ENCODE data around the gene COL6A1.

Gene COL6A1

DNA sequence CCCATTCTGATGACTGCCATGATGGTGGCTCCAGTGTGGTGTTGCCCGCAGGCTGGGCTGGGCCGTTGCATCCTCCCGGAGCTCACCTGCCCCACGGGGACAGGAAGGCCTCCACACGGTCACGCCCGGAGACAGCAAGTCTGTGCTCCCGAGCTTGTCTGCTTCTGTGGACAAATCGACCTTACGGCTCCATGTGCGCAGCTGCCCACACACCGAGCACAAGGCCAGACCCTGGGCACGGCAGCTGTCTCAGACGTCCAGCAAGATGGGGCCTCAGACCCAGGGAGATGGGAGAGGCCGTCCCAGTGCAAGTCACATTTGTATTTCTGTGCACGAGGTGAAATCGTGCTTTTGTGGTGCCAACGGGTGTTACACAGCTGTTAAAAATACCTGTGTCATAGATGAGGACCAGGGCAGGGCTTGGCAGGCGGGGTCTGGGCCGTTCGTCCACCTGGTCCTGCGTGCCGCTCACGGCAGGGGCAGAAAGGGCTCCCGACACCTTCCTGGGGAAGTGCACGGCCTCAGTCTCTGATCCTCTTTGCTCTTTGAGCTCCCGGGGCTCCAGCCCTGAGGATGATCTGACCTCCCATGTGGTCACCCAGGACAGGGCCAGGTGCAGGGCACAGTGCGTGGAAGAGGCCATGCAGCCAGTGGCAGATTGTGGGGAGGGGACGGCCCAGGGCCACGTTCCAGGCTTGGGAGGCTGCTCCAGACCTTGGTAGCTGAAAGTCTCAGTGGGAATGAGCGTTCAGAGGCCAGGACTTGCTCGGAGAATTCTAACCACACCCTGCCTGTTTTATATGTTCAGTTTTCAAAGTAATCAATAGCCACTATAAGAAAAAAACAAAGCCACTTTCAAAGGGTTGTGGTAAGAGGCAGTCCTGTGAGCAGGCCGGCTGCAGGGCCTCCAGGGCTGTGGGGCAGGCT lies 13.5 kb downstream of the COL6A1 start:
- no peak overlapping the region for H3K4me3 ChIP-seq (ENCODE audit: control insufficient read depth, low read depth, low read length)
- DNase-seq (ENCODE audit: low read depth), result no peak
- TF ChIP-seq, protein P1, sequence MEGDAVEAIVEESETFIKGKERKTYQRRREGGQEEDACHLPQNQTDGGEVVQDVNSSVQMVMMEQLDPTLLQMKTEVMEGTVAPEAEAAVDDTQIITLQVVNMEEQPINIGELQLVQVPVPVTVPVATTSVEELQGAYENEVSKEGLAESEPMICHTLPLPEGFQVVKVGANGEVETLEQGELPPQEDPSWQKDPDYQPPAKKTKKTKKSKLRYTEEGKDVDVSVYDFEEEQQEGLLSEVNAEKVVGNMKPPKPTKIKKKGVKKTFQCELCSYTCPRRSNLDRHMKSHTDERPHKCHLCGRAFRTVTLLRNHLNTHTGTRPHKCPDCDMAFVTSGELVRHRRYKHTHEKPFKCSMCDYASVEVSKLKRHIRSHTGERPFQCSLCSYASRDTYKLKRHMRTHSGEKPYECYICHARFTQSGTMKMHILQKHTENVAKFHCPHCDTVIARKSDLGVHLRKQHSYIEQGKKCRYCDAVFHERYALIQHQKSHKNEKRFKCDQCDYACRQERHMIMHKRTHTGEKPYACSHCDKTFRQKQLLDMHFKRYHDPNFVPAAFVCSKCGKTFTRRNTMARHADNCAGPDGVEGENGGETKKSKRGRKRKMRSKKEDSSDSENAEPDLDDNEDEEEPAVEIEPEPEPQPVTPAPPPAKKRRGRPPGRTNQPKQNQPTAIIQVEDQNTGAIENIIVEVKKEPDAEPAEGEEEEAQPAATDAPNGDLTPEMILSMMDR (conservative IDR thresholded peaks at IDR 0.05; ENCODE audit: control insufficient read depth, insufficient read depth, low read depth, low read length), result no peak

DNA sequence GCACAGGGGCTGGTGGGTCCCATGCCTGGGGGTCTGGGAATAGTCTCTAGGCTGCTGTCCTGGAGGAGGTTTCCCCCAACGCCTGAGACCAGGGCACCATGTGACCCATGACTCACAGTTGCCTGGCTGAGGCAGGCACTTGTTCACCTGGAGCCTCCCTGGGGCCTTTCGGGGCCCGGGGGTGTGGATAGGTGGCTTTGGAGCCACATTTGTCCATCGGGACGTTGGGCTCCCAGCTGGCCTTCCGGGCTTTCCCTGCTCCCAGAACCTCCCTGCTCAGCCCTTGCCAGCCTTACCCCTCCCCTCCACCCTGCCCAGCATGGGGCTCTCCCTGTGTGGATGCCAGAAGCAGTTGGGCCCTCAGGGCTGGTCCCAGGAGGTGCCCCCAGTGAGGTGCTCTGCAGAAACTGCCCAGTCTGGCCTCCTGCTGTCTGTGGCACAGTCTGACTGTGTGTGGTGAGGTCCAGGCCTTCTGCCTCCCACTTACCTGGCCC lies 14.2 kb downstream of the COL6A1 start:
- H3K4me3 ChIP-seq (ENCODE audit: control insufficient read depth, low read depth, low read length), result no peak overlapping the region
- DNase-seq (ENCODE audit: low read depth), result peak; percentile 59
- TF ChIP-seq, protein P1 (conservative IDR thresholded peaks at IDR 0.05; ENCODE audit: control insufficient read depth, insufficient read depth, low read depth, low read length), result no peak

DNA sequence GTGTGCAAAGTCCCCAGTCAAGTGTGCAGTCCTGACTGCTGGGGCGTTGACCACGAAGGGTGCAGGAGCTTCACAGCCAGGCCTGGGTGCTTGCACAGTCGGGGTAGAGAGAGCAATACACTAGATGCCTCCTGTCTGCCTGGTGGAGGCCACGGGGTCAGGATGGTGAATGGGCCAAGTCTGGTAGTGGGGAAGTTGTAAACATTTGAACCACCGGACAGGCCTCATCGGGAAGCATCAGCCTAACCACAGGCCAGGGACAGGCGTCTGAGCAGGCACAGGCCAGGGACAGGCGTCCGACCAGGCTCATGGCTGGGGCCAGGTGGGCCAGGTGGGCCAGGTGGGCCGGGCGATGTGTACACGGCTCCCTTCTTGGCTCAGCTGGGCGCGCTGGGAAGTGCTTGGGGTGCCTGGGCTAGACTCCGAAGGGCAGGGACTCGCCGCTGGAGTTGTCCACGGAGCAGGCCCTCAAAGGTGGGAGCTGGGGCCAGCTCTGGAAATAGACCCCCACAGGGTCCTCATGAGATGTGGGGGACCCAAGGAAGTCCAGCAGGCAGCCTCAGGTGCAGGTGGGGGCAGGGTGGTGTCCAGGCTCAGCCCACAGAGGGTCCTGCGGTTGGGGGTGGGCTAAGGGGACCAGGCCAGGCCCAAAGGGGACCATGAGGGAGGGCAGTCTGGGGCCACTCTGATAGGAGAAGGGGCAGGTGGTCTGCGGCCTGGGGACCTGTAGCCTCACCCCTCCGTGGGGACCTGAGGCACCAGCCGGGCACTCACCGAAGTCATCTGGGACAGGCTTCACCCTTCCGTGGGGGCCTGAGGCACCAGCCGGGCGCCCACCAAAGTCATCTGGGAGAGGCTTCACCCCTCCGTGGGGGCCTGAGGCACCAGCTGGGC lies 15.0 kb downstream of the COL6A1 start:
- no peak overlapping the region for H3K4me3 ChIP-seq (ENCODE audit: control insufficient read depth, low read depth, low read length)
- TF ChIP-seq, protein P1 (conservative IDR thresholded peaks at IDR 0.05; ENCODE audit: control insufficient read depth, insufficient read depth, low read depth, low read length), result no peak
- DNase-seq (ENCODE audit: low read depth), result no peak

DNA sequence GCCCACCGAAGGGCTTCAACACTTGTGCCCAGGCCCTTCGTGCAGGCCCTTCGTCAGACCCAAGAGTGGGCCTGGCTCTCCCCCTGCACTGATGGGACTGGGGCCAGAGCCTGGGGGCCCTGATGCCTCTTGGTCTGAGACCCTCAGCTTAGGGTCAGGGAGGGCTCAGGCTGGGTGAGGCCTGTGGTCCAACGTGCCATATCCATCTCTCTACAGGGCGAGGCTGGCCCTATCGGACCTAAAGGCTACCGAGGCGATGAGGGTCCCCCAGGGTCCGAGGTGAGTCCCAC lies 15.6 kb downstream of the COL6A1 start:
- TF ChIP-seq, protein P1 (conservative IDR thresholded peaks at IDR 0.05; ENCODE audit: control insufficient read depth, insufficient read depth, low read depth, low read length), result no peak
- no peak overlapping the region for H3K4me3 ChIP-seq (ENCODE audit: control insufficient read depth, low read depth, low read length)
- no peak for DNase-seq (ENCODE audit: low read depth)

DNA sequence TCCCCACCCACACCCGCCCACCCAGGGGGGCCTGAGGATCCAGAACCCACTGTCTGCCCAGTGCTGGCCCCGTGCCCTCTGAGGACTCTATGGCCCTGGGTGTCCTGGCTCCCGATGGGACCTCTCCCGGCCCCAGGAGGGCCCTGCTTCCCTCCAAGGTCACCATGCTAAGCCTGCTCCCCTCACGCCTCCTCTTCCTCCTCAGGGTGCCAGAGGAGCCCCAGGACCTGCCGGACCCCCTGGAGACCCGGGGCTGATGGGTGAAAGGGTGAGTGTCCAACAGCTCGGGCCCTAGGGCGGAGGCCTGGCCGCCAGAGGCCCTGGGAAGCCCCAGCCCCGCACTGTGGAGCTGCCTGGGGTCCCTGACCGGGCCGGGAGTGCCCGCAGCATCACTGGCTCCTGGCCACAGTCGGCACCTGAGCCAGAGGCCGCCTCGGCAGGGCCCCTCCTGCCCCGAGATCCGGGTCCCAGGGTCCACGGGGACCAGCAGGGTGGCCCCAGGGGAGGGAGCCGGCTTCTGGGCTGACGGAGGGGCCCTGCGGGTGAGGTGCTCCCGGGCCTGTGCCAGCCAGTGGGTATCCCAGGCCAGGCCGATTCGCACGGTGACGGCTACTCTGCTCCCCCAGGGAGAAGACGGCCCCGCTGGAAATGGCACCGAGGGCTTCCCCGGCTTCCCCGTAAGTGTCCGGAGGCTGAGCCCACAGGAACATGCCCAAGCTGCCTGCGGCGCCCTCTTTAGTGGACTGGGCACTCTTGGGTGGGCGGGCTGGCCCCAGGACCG lies 16.1 kb downstream of the COL6A1 start:
- TF ChIP-seq, protein P1 (conservative IDR thresholded peaks at IDR 0.05; ENCODE audit: control insufficient read depth, insufficient read depth, low read depth, low read length), result no peak
- H3K4me3 ChIP-seq (ENCODE audit: control insufficient read depth, low read depth, low read length), result no peak overlapping the region
- DNase-seq (ENCODE audit: low read depth), result no peak

DNA sequence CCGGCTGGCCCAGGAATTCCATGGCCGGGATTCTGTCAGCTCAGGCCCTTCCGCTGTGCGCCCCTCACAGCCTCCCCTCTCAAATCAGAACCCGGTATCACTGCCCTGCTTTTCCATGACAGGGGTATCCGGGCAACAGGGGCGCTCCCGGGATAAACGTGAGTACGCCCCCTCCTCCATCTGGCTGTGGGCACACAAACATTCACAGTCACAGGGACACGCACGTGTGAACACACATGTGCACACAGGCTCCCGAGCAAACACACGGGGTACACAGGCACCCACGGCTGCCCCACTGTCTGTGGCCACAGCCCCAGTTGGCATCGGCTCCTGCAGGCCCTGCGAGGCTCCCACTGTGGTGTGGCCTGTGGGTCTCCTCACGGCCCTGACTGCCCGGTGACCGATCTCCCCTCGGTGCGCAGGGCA lies 16.7 kb downstream of the COL6A1 start:
- no peak for DNase-seq (ENCODE audit: low read depth)
- H3K4me3 ChIP-seq (ENCODE audit: control insufficient read depth, low read depth, low read length), result no peak overlapping the region
- TF ChIP-seq, protein P1 (conservative IDR thresholded peaks at IDR 0.05; ENCODE audit: control insufficient read depth, insufficient read depth, low read depth, low read length), result no peak

All from fibroblast of mammary gland (primary cell).